HEK293 (cell line): ENCODE measurements around the gene TRIML2.

Experiments
- CTCF ChIA-PET: fragments of 350-600 bp; formaldehyde crosslinking; extraction: SDS; loops from one replicate; lab custom pipeline; 2021; ENCODE audit warnings: antibody characterized with exemption; lab: Yijun Ruan, JAX
- POLR2A ChIA-PET: fragments of 300-600 bp; formaldehyde crosslinking; extraction: SDS; loops from one replicate; lab custom pipeline; 2020; ENCODE audit warnings: antibody characterized with exemption, inconsistent platforms; lab: Yijun Ruan, JAX
- H3K27ac ChIP-seq: fragments of 200-500 bp; sonication (Bioruptor generic); 2 replicates; pipeline ENCODE4 v1.5.1; 2014; ENCODE audit warnings: low read depth, low read length, control low read depth, inconsistent platforms; ENCODE audit errors: extremely low read depth
- H3K36me3 ChIP-seq, 2 experiments: fragments of 200-500 bp in 1 of 2; sonication (Bioruptor generic) in 1 of 2; 1 replicate in 1 of 2; 2 replicates in 1 of 2; pipeline ENCODE4 v1.5.1; 2014 to 2017; ENCODE audit warnings: inconsistent platforms in 2 of 2, low read length in 2 of 2; ENCODE audit not compliant: control insufficient read depth in 2 of 2, insufficient read depth in 1 of 2
- H3K4me1 ChIP-seq: fragments of 200-500 bp; sonication (Bioruptor generic); 2 replicates; pipeline ENCODE4 v1.5.1; 2014; ENCODE audit warnings: mild to moderate bottlenecking, low read length, inconsistent platforms; ENCODE audit not compliant: control insufficient read depth, insufficient read depth
- H3K4me3 ChIP-seq: 2 replicates; pipeline ENCODE4 v1.5.1; 2011; ENCODE audit warnings: low read depth, mild to moderate bottlenecking, control low read depth, low read length, moderate library complexity
- H3K9me3 ChIP-seq: fragments of 200-500 bp; sonication (Bioruptor generic); 2 replicates; pipeline ENCODE4 v1.5.1; 2014; ENCODE audit warnings: low read depth, low read length, inconsistent platforms; ENCODE audit not compliant: control insufficient read depth, insufficient read depth
- AEBP2 ChIP-seq: fragments of 450-650 bp; formaldehyde crosslinking; IDR thresholded peaks from 2 replicates; pipeline ENCODE4 v1.5.1; 2016; ENCODE audit warnings: missing biosample characterization, missing genetic modification characterization, borderline replicate concordance
- PRDM4 ChIP-seq: fragments of 450-650 bp; formaldehyde crosslinking; IDR thresholded peaks from 2 replicates; pipeline ENCODE4 v1.5.1; 2017; ENCODE audit warnings: missing biosample characterization, missing genetic modification characterization
- WT1 ChIP-seq: fragments of 450-650 bp; formaldehyde crosslinking; IDR thresholded peaks from 2 replicates; pipeline ENCODE4 v1.5.1; 2016; ENCODE audit warnings: missing biosample characterization, missing genetic modification characterization
- ZBTB17 ChIP-seq: fragments of 450-650 bp; formaldehyde crosslinking; IDR thresholded peaks from 2 replicates; pipeline ENCODE4 v1.5.1; 2016; ENCODE audit warnings: missing biosample characterization, missing genetic modification characterization
- ZBTB21 ChIP-seq: fragments of 450-650 bp; formaldehyde crosslinking; IDR thresholded peaks from 2 replicates; pipeline ENCODE4 v1.5.1; 2017; ENCODE audit warnings: missing biosample characterization, missing genetic modification characterization
- ZFP41 ChIP-seq: fragments of 450-650 bp; formaldehyde crosslinking; IDR thresholded peaks from 2 replicates; pipeline ENCODE4 v1.5.1; 2016; ENCODE audit warnings: missing biosample characterization, missing genetic modification characterization, borderline replicate concordance
- ZNF10 ChIP-seq: fragments of 450-650 bp; formaldehyde crosslinking; IDR thresholded peaks from 2 replicates; pipeline ENCODE4 v1.5.1; 2017; ENCODE audit warnings: missing biosample characterization, missing genetic modification characterization
- ZNF112 ChIP-seq: fragments of 450-650 bp; formaldehyde crosslinking; IDR thresholded peaks from 2 replicates; pipeline ENCODE4 v1.5.0; 2017; ENCODE audit warnings: missing biosample characterization, missing genetic modification characterization
- ZNF132 ChIP-seq: fragments of 450-650 bp; formaldehyde crosslinking; IDR thresholded peaks from 2 replicates; pipeline ENCODE4 v1.5.1; 2017; ENCODE audit warnings: missing biosample characterization, missing genetic modification characterization, borderline replicate concordance
- ZNF148 ChIP-seq: fragments of 450-650 bp; formaldehyde crosslinking; IDR thresholded peaks from 2 replicates; pipeline ENCODE4 v1.5.0; 2017; ENCODE audit warnings: missing biosample characterization, missing genetic modification characterization, borderline replicate concordance
- ZNF157 ChIP-seq: fragments of 450-650 bp; formaldehyde crosslinking; IDR thresholded peaks from 2 replicates; pipeline ENCODE4 v1.5.1; 2016; ENCODE audit warnings: missing biosample characterization, missing genetic modification characterization
- ZNF23 ChIP-seq: fragments of 450-650 bp; formaldehyde crosslinking; IDR thresholded peaks from 2 replicates; pipeline ENCODE4 v1.5.1; 2016; ENCODE audit warnings: missing biosample characterization, missing genetic modification characterization, borderline replicate concordance
- ZNF280D ChIP-seq: fragments of 450-650 bp; formaldehyde crosslinking; IDR thresholded peaks from 2 replicates; pipeline ENCODE4 v1.5.1; 2016; ENCODE audit warnings: missing biosample characterization, missing genetic modification characterization
- ZNF335 ChIP-seq: fragments of 450-650 bp; formaldehyde crosslinking; conservative IDR thresholded peaks from 2 replicates; pipeline ENCODE4 v1.5.1; 2016; ENCODE audit warnings: missing biosample characterization, missing genetic modification characterization
- ZNF423 ChIP-seq: fragments of 450-650 bp; formaldehyde crosslinking; IDR thresholded peaks from 2 replicates; pipeline ENCODE4 v1.5.1; 2016; ENCODE audit warnings: missing biosample characterization, missing genetic modification characterization
- ZNF514 ChIP-seq: fragments of 450-650 bp; formaldehyde crosslinking; IDR thresholded peaks from 2 replicates; pipeline ENCODE4 v1.5.1; 2016; ENCODE audit warnings: missing biosample characterization, missing genetic modification characterization
- ZNF561 ChIP-seq: fragments of 450-650 bp; IDR thresholded peaks from 2 replicates; pipeline ENCODE4 v1.5.1; 2018; ENCODE audit warnings: missing biosample characterization, missing genetic modification characterization, borderline replicate concordance
- ZNF571 ChIP-seq: fragments of 450-650 bp; formaldehyde crosslinking; IDR thresholded peaks from 2 replicates; pipeline ENCODE4 v1.5.0; 2017; ENCODE audit warnings: missing biosample characterization, missing genetic modification characterization
- ZNF600 ChIP-seq: fragments of 450-650 bp; formaldehyde crosslinking; IDR thresholded peaks from 2 replicates; pipeline ENCODE4 v1.5.1; 2016; ENCODE audit warnings: missing biosample characterization, missing genetic modification characterization
- ZNF626 ChIP-seq: fragments of 450-650 bp; sonication (Bioruptor Pico); formaldehyde crosslinking; IDR thresholded peaks from 2 replicates; pipeline ENCODE4 v1.5.1; 2018; ENCODE audit warnings: missing biosample characterization, missing genetic modification characterization, inconsistent platforms
- ZNF785 ChIP-seq: fragments of 450-650 bp; formaldehyde crosslinking; IDR thresholded peaks from 2 replicates; pipeline ENCODE4 v1.5.1; 2016; ENCODE audit warnings: missing biosample characterization, missing genetic modification characterization
- ZNF791 ChIP-seq: fragments of 450-650 bp; formaldehyde crosslinking; IDR thresholded peaks from 2 replicates; pipeline ENCODE4 v1.5.1; 2016; ENCODE audit warnings: missing biosample characterization, missing genetic modification characterization
- ZSCAN4 ChIP-seq: fragments of 450-650 bp; formaldehyde crosslinking; IDR thresholded peaks from 2 replicates; pipeline ENCODE4 v1.5.1; 2017; ENCODE audit warnings: missing biosample characterization, missing genetic modification characterization

TRIML2 gene

GRCh38 chr4:188139141-188139540 lies 29.7 kb upstream of the TRIML2 start, which contains the start of gene TRIML1:
TRIML1 (plus strand) TSS chr4:188139441; CDS start chr4:188139559, 118 bp downstream.
- CTCF ChIA-PET: interaction anchor here (0.6 kb wide), 1 partner anchor 158 kb away, joined by 4 read pairs; no protein-coding TSS in a partner anchor
- Histone ChIP-seq H3K9me3 (no peaks in the 10 kb centered on the region), H3K4me1 (no peaks in the 10 kb centered on the region)
- POLR2A ChIA-PET: no interaction called here
- no peak for TF ChIP-seq ZNF132 (tag by site-specific recombination)
- TF ChIP-seq ZNF157 (tag by site-specific recombination): no peak
- no peak for TF ChIP-seq ZBTB17 (tag by site-specific recombination)
- no peak for TF ChIP-seq ZNF148
- no peak for TF ChIP-seq ZNF791 (tag by site-specific recombination)
- TF ChIP-seq ZNF423 (tag by site-specific recombination): no peak
- TF ChIP-seq ZNF23 (tag by site-specific recombination): no peak
- TF ChIP-seq ZNF10 (tag by site-specific recombination): no peak
- no peak for TF ChIP-seq ZNF561 (tag by site-specific recombination)
- TF ChIP-seq ZBTB21 (tag by site-specific recombination): no peak
- no peak for TF ChIP-seq ZFP41
- TF ChIP-seq ZNF626 (tag by site-specific recombination): no peak
- no peak for TF ChIP-seq ZNF514
- TF ChIP-seq PRDM4 (tag by site-specific recombination): no peak
- TF ChIP-seq ZNF112: no peak
- TF ChIP-seq, all 188 proteins: peak for 0
- H3K27ac ChIP-seq: no peak within 1 kb of the TSS
- H3K36me3 ChIP-seq: no peaks in the 10 kb centered on the region
- H3K4me3 ChIP-seq: no peak within 1 kb of the TSS

- ChIA-PET CTCF (no interaction called here), POLR2A (no interaction called here)
- Histone ChIP-seq H3K4me1 (no peaks in the 10 kb centered on the region), H3K27ac (no peak overlapping the region), H3K9me3 (no peaks in the 10 kb centered on the region), H3K36me3 (no peaks in the 10 kb centered on the region), H3K4me3 (no peak overlapping the region)
- TF ChIP-seq ZNF600 (no peak), ZNF157 (tag by site-specific recombination) (no peak), AEBP2 (tag by site-specific recombination) (no peak), ZSCAN4 (tag by site-specific recombination) (no peak), WT1 (tag by site-specific recombination) (no peak), ZNF785 (no peak), ZNF280D (tag by site-specific recombination) (no peak), ZNF335 (tag by site-specific recombination) (no peak), ZNF571 (tag by site-specific recombination) (no peak)
These were observed 28.8 kb upstream of the TRIML2 start for GRCh38 chr4:188138227-188138626.
